T47D (cell line): Measurements from ENCODE around the gene STIM1.
"Not testable (repeated sequence)": the region's sequence is repeated elsewhere in the genome, so short reads cannot be mapped to it uniquely, and the experiment has no call there.

Source experiments
- DNase-seq, 2 experiments: peaks; one replicate each; pipeline versions ENCODE4 v3.0.0 to v3.0.0-alpha.2; 2011 to 2012; ENCODE audit warnings: low read depth in 1 of 2, low spot score in 1 of 2
- JUND ChIP-seq: IDR thresholded peaks from 2 replicates; pipeline ENCODE4 v1.6.1; 2012; ENCODE audit warnings: low read depth
- in situ Hi-C: cut with HindIII; loops from 2 replicates; pipeline ENCODE4 v1.10.0; 2016; ENCODE audit warnings: low sequenced_read_pairs, low pct_unique_long_range_greater_than_20kb

The STIM1 gene

DNA sequence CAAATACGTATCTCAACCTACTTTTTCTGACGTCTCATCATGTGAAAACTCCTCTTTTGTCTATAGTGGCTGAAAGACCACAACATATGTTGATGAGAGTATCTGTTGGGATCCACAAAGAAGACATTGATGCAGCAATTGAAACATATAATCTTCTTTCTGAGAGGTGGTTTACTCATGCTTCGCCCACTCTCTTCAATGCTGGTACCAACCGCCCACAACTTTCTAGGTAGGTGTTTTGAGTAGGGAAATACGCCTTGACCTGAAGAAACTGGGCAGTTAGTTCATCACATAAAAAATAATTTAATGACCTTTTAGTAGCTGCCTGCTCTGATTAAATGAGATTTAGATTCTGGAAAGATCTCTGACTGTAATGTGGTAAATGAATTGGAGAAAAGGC lies 256.4 kb downstream of the STIM1 start:
- TF ChIP-seq JUND = no peak
- in situ Hi-C loops = no loop called here
- no peak for DNase-seq

DNA sequence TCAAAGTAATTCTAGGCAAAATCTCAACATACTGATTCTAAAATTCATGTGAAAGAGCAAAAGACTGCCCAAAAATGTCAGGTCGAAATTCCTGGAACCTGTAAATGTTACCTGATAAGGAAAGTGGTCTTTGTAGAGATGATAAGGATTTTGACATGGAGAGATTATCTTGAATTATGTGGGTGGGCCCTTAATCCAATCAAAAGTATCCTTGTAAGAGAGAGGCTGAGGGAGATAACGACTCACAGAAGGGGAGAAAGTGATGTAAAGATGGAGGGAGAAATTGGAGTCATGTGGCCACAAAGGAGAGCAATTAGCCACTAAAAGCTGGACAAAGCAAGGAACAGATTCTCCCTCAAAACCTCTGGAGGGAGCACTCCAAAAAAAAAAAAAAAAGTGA lies 259.7 kb downstream of the STIM1 start:
- no peak for DNase-seq
- TF ChIP-seq JUND = no peak
- in situ Hi-C loops = no loop called here

DNA sequence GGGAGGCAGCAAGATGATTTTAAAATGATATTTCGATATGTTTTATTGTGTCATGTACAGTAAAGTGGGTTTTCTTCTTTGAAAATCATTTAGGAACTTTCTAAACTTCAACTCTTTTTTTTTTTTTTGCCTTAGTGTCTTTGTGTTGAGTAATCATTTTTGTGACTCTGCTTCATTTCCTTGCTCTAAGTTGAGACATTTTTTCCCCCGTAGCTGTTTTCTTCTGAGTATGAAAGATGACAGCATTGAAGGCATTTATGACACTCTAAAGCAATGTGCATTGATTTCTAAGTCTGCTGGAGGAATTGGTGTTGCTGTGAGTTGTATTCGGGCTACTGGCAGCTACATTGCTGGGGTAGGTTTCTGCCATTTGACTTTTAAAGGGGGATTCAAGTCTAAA lies 262.6 kb downstream of the STIM1 start:
- TF ChIP-seq JUND = no peak
- no peak for DNase-seq
- in situ Hi-C loops = no loop called here

DNA sequence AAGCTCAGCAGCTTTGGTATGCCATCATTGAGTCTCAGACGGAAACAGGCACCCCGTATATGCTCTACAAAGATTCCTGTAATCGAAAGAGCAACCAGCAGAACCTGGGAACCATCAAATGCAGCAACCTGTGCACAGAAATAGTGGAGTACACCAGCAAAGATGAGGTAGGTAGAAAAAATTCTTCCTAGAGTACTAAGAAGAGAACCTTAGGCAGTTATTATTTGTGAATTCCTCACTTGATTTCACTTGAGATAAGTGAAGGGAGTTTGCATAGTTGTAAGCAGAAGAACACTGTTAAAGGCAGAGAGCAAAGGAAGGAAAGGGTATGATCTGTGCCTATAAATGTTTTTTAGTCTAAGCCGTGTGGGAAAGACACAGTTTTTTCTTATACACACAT lies 267.8 kb downstream of the STIM1 start:
- in situ Hi-C loops = no loop called here
- DNase-seq = peak in 1 of 2 experiments; percentile 0
- TF ChIP-seq JUND = no peak

DNA sequence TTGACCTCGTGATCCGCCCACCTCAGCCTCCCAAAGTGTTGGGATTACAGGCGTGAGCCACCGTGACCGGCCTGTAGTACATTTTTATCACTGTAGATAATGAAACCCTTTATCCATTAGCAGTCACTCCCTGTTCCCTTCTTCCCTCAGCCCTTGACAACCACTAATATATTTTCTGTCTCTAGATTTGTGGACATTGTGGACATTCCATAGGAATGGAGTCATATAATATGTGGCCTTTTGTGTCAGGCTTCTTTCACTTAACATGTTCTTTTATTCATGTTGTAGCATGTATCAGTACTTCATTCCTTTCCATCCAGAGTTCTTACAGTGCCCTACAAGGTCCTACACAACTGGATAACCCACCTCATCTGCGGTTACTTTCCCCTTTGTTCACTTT lies 269.7 kb downstream of the STIM1 start:
- in situ Hi-C loops = no loop called here
- no peak for TF ChIP-seq JUND

DNA sequence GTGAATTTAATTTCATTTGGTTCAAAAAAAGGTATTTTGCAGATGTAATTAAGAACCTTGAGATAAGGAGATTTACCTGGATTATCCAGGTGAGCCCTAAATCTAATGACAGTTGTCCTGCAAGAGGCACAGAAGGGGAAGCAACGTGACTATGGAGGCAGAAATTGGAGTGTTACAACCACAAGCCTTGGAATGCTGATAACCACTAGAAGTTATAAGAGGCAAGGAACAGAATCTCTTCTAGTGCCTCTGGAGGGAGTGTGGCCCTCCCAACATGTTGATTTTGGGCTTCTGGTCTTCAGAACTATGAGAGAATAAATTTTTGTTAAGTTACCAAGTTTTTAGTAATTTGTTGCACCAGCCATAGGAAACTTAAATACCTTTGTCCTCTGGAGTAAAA lies 271.9 kb downstream of the STIM1 start:
- no peak for TF ChIP-seq JUND
- DNase-seq = no peak
- in situ Hi-C loops = no loop called here

More for the DNA sequence above, 269.7 kb downstream of the STIM1 start:
- no peak for DNase-seq

DNA sequence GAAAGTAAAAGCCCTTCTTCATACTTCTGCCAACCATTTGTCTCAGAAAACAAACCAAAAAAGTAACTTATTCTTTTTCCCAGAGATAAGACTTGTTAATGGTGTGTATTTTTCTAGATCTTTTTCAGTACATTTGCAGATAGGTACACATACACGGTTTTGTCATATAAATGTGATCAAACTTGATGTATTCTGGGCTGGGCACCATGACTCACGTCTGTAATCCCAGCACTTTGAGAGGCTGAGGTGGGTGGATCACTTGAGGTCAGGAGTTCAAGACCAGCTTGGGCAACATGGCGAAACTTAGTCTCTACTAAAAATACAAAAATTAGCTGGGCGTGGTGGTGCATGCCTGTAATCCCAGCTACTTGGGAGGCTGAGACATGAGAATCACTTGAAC lies 274.8 kb downstream of the STIM1 start:
- DNase-seq, in situ Hi-C loops: not testable (repeated sequence)

DNA sequence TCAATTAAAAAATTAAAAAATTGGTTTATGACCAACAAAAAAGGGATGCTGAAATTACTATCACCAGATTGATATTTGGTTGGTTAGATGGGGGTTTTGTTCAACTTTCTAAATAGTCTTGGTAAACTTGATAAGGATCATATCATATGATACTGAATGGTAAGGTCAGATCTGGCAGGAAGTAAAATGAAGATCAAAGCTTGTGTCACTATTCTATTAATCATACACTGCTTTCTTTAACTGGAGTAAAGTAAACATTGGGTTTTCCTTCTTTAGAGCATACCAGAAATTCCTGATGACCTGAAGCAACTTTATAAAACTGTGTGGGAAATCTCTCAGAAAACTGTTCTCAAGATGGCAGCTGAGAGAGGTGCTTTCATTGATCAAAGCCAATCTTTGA lies 279.3 kb downstream of the STIM1 start:
- DNase-seq = no peak
- no peak for TF ChIP-seq JUND
- in situ Hi-C loops = no loop called here

DNA sequence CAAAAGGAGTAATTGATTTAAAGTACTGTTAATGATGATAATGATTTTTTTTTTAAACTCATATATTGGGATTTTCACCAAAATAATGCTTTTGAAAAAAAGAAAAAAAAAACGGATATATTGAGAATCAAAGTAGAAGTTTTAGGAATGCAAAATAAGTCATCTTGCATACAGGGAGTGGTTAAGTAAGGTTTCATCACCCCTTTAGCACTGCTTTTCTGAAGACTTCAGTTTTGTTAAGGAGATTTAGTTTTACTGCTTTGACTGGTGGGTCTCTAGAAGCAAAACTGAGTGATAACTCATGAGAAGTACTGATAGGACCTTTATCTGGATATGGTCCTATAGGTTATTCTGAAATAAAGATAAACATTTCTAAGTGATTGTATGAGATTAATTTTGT lies 283.0 kb downstream of the STIM1 start:
- no peak for TF ChIP-seq JUND
- no peak for DNase-seq
- in situ Hi-C loops = no loop called here

DNA sequence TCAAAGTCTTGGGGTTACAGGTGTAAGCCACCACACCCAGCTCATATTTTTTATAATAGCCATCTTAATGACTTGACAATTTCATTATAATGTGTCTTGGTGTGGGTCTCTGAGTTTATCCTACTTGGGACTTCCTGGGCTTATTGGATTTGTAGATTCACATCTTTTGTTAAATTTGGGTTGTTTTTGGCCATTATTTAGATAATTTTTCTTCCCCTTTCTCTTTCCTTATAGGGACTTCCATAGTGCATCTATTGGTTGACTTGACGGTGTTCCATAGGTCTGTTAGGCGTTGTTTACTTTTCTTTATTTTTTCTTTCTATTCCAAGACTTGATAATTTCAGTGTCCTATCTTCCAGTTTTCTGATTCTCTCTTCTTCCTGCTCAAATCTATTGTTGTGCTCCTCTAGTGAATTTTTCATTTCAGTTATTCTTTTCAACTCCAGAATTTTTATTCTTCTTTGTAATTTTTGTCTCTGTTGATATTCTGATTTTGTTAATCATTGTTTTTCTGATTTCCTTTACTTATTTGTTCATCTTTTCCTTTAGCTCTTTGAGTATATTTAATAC lies 284.7 kb downstream of the STIM1 start:
- TF ChIP-seq JUND = no peak
- no peak for DNase-seq
- in situ Hi-C loops = no loop called here
